Dermis blood vessel endothelial cell (primary cell): ENCODE data around the gene NRSN2. TPM values are rescaled to one million over a fixed set of nuclear protein-coding genes. Genes with fewer than 3 reads are reported as not detected.

Experiments
- DNase-seq: peaks from one replicate; pipeline ENCODE4 v3.0.0; 2010
- total RNA-seq: library from RNA; depleted of rRNA; stranded (reverse); fragments of >200 nt; gene quantifications from 2 replicates; pipeline ENCODE4 v1.2.3, GENCODE V29; 2014

Gene NRSN2
- 18.0 and 40.2 TPM in 2 replicates for total RNA-seq

GRCh38 chr20:346640-347316 lies at the start of gene NRSN2:
Gene NRSN2, plus strand, starts transcription at chr20:347111. Its CDS starts 2,533 bp downstream, at chr20:349644.
- peak; percentile 67 for DNase-seq

GRCh38 chr20:297925-298775 lies 48.8 kb upstream of the NRSN2 start:
- peak; percentile 81 for DNase-seq

- peak; percentile 14 for DNase-seq
Observed at GRCh38 chr20:298776-299391, 48.0 kb upstream of the NRSN2 start.

GRCh38 chr20:300345-300990 lies 46.4 kb upstream of the NRSN2 start:
- DNase-seq, result peak; percentile 11

- no peak for DNase-seq
Observed at GRCh38 chr20:301886-302848, 44.7 kb upstream of the NRSN2 start.

- DNase-seq, result no peak
Observed at GRCh38 chr20:305745-306144, 41.2 kb upstream of the NRSN2 start.

GRCh38 chr20:308427-309038 lies 38.4 kb upstream of the NRSN2 start:
- DNase-seq, result no peak

GRCh38 chr20:309306-309840 lies 37.5 kb upstream of the NRSN2 start:
- no peak for DNase-seq

GRCh38 chr20:309841-310644 lies 36.9 kb upstream of the NRSN2 start:
- peak; percentile 99 for DNase-seq

GRCh38 chr20:310645-311044 lies 36.3 kb upstream of the NRSN2 start:
- DNase-seq, result no peak

- no peak for DNase-seq
Observed at GRCh38 chr20:311609-312008, 35.3 kb upstream of the NRSN2 start.

GRCh38 chr20:312067-312466 lies 34.8 kb upstream of the NRSN2 start:
- DNase-seq, result no peak

GRCh38 chr20:312866-313265 lies 34.0 kb upstream of the NRSN2 start:
- no peak for DNase-seq

GRCh38 chr20:313402-313801 lies 33.5 kb upstream of the NRSN2 start:
- no peak for DNase-seq

GRCh38 chr20:313948-314347 lies 33.0 kb upstream of the NRSN2 start:
- peak; percentile 85 for DNase-seq

GRCh38 chr20:316316-317068 lies 30.4 kb upstream of the NRSN2 start:
- DNase-seq, result no peak

GRCh38 chr20:324177-325044 lies 22.5 kb upstream of the NRSN2 start:
- DNase-seq, result peak; percentile 93
